ENCODE data around the gene CAP1. TPM values are rescaled to one million over a fixed set of nuclear protein-coding genes. Genes with fewer than 3 reads are reported as not detected.

The CAP1 gene
- total and polyA plus RNA-seq, 9 of the 15 experiments (the other 6 are each of a cell fraction or from before 2014, with no cell fraction given): 230 to 658 (median 281) TPM

- TF ChIP-seq CTCF (IDR thresholded peaks at IDR 0.05 in 2 of 3, conservative IDR thresholded peaks at IDR 0.05 in 1 of 3; ENCODE audit: insufficient read depth in 2 of 3, low read depth in 1 of 3, low read length in 3 of 3) (no peak), PPARD (CRISPR knock-in tag; IDR thresholded peaks at IDR 0.05) (no peak), ZNF224 (CRISPR knock-in tag; IDR thresholded peaks at IDR 0.05) (no peak; the same call in 1 of the 2 replicates), DACH1 (IDR thresholded peaks at IDR 0.05; ENCODE audit: partially characterized antibody) (no peak), NFRKB (IDR thresholded peaks at IDR 0.05; ENCODE audit: low read depth) (peak; percentile 97), THRAP3 (IDR thresholded peaks at IDR 0.05; ENCODE audit: borderline replicate concordance) (peak; percentile 26; the same call in 1 of the 2 replicates), PHF21A (IDR thresholded peaks at IDR 0.05; ENCODE audit: borderline replicate concordance, low read depth) (peak; percentile 92; the same call in 1 of the 2 replicates), PTTG1 (tag; IDR thresholded peaks at IDR 0.05; ENCODE audit: low read depth) (no peak), NCOA6 (IDR thresholded peaks at IDR 0.05) (no peak), SMARCA5 (IDR thresholded peaks at IDR 0.05) (no peak), ZKSCAN3 (CRISPR knock-in tag; IDR thresholded peaks at IDR 0.05) (no peak), MED1 (CRISPR knock-in tag; IDR thresholded peaks at IDR 0.05; ENCODE audit: borderline replicate concordance) (no peak), RBM39 (optimal IDR thresholded peaks at IDR 0.05; ENCODE audit: low read depth, low read length) (no peak), GABPA (tag; conservative IDR thresholded peaks at IDR 0.05; ENCODE audit: low read depth) (no peak), RFX5 (IDR thresholded peaks at IDR 0.05; ENCODE audit: low read depth, low read length) (no peak), ZNF239 (CRISPR knock-in tag; IDR thresholded peaks at IDR 0.05) (no peak; the same call in 1 of the 2 replicates), E2F3 (CRISPR knock-in tag; IDR thresholded peaks at IDR 0.05) (peak; percentile 87), SUPT5H (IDR thresholded peaks at IDR 0.05) (peak; percentile 98), ZFP36 (IDR thresholded peaks at IDR 0.05; ENCODE audit: low read depth, low read length, partially characterized antibody) (peak; percentile 59), SIN3B (IDR thresholded peaks at IDR 0.05; ENCODE audit: low read depth) (peak; percentile 30; the same call in 1 of the 2 replicates), JUN (IDR thresholded peaks at IDR 0.05; ENCODE audit: borderline replicate concordance, low read depth, low read length) (no peak), JUN (CRISPR knock-in tag; IDR thresholded peaks at IDR 0.05; ENCODE audit: borderline replicate concordance) (no peak), CLOCK (CRISPR knock-in tag; IDR thresholded peaks at IDR 0.05; ENCODE audit: borderline replicate concordance) (no peak), EWSR1 (IDR thresholded peaks at IDR 0.05; ENCODE audit: borderline replicate concordance, low read depth, partially characterized antibody) (no peak), RBM34 (IDR thresholded peaks at IDR 0.05; ENCODE audit: borderline replicate concordance, insufficient read depth, low read length) (no peak), ZNF436 (CRISPR knock-in tag; IDR thresholded peaks at IDR 0.05) (no peak), SMAD4 (CRISPR knock-in tag; conservative IDR thresholded peaks at IDR 0.05) (peak; percentile 70; the same call in 1 of the 2 replicates)
Observed at GRCh38 chr1:40039757-40040510, 595 bp upstream of the CAP1 start (continued).
